Neural cell (in vitro differentiated cells): Measurements from ENCODE around the gene GOLGA5. TPM values are rescaled to one million over a fixed set of nuclear protein-coding genes. Genes with fewer than 3 reads are reported as not detected.

Experiments
- H2AFZ ChIP-seq: fragments of 200-600, 300-800 bp; sonication (generic), shearing (Covaris generic); 2 replicates; pipeline ENCODE4 v1.6.0; 2014; ENCODE audit warnings: low read depth, mild to moderate bottlenecking, antibody characterized with exemption, low read length, moderate library complexity
- H3F3A ChIP-seq: fragments of 200-600 bp; shearing (Covaris generic); 2 replicates; pipeline ENCODE4 v1.6.1; 2016; ENCODE audit warnings: mild to moderate bottlenecking, moderate library complexity, mixed read lengths, antibody characterized with exemption, low read length; ENCODE audit not compliant: insufficient read depth, poor library complexity, severe bottlenecking
- H3K27ac ChIP-seq: fragments of 200-600, 300-800 bp; sonication (generic), shearing (Covaris generic); 2 replicates; pipeline ENCODE4 v1.5.1; 2014; ENCODE audit warnings: mild to moderate bottlenecking, low read length, moderate library complexity
- H3K27me3 ChIP-seq: fragments of 300-800, 200-600 bp; sonication (generic), shearing (Covaris generic); 2 replicates; pipeline ENCODE4 v1.6.0; 2014; ENCODE audit warnings: mild to moderate bottlenecking, low read depth, low read length, moderate library complexity; ENCODE audit not compliant: insufficient read depth
- H3K36me3 ChIP-seq: fragments of 300-800, 200-600 bp; sonication (generic), shearing (Covaris generic); 2 replicates; pipeline ENCODE4 v1.5.1; 2014; ENCODE audit warnings: mild to moderate bottlenecking, antibody characterized with exemption, low read length, moderate library complexity; ENCODE audit not compliant: insufficient read depth
- H3K4me2 ChIP-seq: fragments of 300-800, 200-600 bp; sonication (generic), shearing (Covaris generic); 2 replicates; pipeline ENCODE4 v1.6.0; 2014; ENCODE audit warnings: mild to moderate bottlenecking, low read length
- H3K4me3 ChIP-seq: fragments of 300-800, 200-600 bp; sonication (generic), shearing (Covaris generic); 2 replicates; pipeline ENCODE4 v1.5.1; 2014; ENCODE audit warnings: mild to moderate bottlenecking, low read length, moderate library complexity
- H3K79me2 ChIP-seq: fragments of 200-600 bp; shearing (Covaris generic); replicated peaks from 2 replicates; pipeline ENCODE4 v1.6.0; 2014; ENCODE audit warnings: mild to moderate bottlenecking, low read length, moderate library complexity; ENCODE audit not compliant: insufficient read depth
- H3K9ac ChIP-seq: fragments of 300-800, 200-600 bp; sonication (generic), shearing (Covaris generic); 2 replicates; pipeline ENCODE4 v1.6.1; 2016; ENCODE audit warnings: mild to moderate bottlenecking, low read length, mixed read lengths
- H3K9me2 ChIP-seq: fragments of 200-600 bp; shearing (Covaris generic); 2 replicates; pipeline ENCODE4 v1.6.1; 2016; ENCODE audit warnings: mild to moderate bottlenecking, low read length, mixed read lengths; ENCODE audit not compliant: insufficient read depth
- H3K9me3 ChIP-seq: fragments of 200-600, 300-800 bp; sonication (generic), shearing (Covaris generic); 2 replicates; pipeline ENCODE4 v1.6.1; 2016; ENCODE audit warnings: mild to moderate bottlenecking, mixed run types, low read length, moderate library complexity, mixed read lengths
- H4K20me1 ChIP-seq: fragments of 200-600 bp; shearing (Covaris generic); 2 replicates; pipeline ENCODE4 v1.6.1; 2016; ENCODE audit warnings: mild to moderate bottlenecking, mixed run types; ENCODE audit not compliant: insufficient read depth
- CTCF ChIP-seq: fragments of 450-650 bp; IDR thresholded peaks from 2 replicates; pipeline ENCODE4 v1.5.1; 2014; ENCODE audit warnings: antibody characterized with exemption, mild to moderate bottlenecking, moderate library complexity; ENCODE audit not compliant: poor library complexity, severe bottlenecking
- EP300 ChIP-seq: fragments of 450-650 bp; conservative IDR thresholded peaks from 2 replicates; pipeline ENCODE4 v1.6.1; 2014; ENCODE audit warnings: antibody characterized with exemption, mild to moderate bottlenecking, moderate library complexity; ENCODE audit not compliant: poor library complexity, severe bottlenecking
- EZH2 ChIP-seq: fragments of 200-600, 300-800 bp; shearing (Covaris generic), sonication (generic); IDR thresholded peaks from 2 replicates; pipeline ENCODE4 v1.6.1; 2014; ENCODE audit warnings: antibody characterized with exemption, low read length, borderline replicate concordance, mild to moderate bottlenecking; ENCODE audit not compliant: insufficient read depth, poor library complexity, severe bottlenecking
- MXI1 ChIP-seq: fragments of 450-650 bp; conservative IDR thresholded peaks from 2 replicates; pipeline ENCODE4 v1.6.1; 2014; ENCODE audit warnings: antibody characterized with exemption, mild to moderate bottlenecking; ENCODE audit not compliant: poor library complexity, severe bottlenecking
- POLR2AphosphoS5 ChIP-seq: IDR thresholded peaks from 2 replicates; pipeline ENCODE4 v1.6.1; 2012
- RAD21 ChIP-seq: fragments of 450-650 bp; conservative IDR thresholded peaks from 2 replicates; pipeline ENCODE4 v1.6.1; 2014; ENCODE audit warnings: antibody characterized with exemption, mild to moderate bottlenecking, moderate library complexity
- REST ChIP-seq: IDR thresholded peaks from 2 replicates; pipeline ENCODE4 v1.6.1; 2012; ENCODE audit warnings: borderline replicate concordance
- SMC3 ChIP-seq: fragments of 450-650 bp; conservative IDR thresholded peaks from 2 replicates; pipeline ENCODE4 v1.6.1; 2014; ENCODE audit warnings: antibody characterized with exemption, mild to moderate bottlenecking, moderate library complexity; ENCODE audit not compliant: poor library complexity
- TAF1 ChIP-seq: IDR thresholded peaks from 2 replicates; pipeline ENCODE4 v1.6.1; 2012; ENCODE audit warnings: low read depth
- polyA plus RNA-seq: library from polyadenylated mRNA; depleted of rRNA; stranded (reverse); fragments of >200 nt; gene quantifications from 2 replicates; pipeline ENCODE4 v1.2.3, GENCODE V29; 2014

The GOLGA5 gene
- polyA plus RNA-seq, 1 donor from 2014 or later: 35.7 TPM

- Histone ChIP-seq H3K9me3 (no peaks in the 10 kb centered on the region), H3K9me2 (no peaks in the 10 kb centered on the region), H4K20me1 (no peaks in the 10 kb centered on the region), H3K4me3 (no peak overlapping the region), H2AFZ (no peak overlapping the region), H3K36me3 (no peaks in the 10 kb centered on the region), H3K27ac (no peak overlapping the region), H3K4me2 (no peak overlapping the region), H3K9ac (no peak overlapping the region), H3K79me2 (no peaks in the 10 kb centered on the region), H3F3A (no peaks in the 10 kb centered on the region), H3K27me3 (no peaks in the 10 kb centered on the region)
- TF ChIP-seq POLR2AphosphoS5: no peak
- no peak for TF ChIP-seq REST
- TF ChIP-seq EZH2: no peak
- TF ChIP-seq EP300: no peak
- TF ChIP-seq RAD21: no peak
- TF ChIP-seq CTCF: no peak
- no peak for TF ChIP-seq TAF1
- TF ChIP-seq MXI1: no peak
- no peak for TF ChIP-seq SMC3
Observed at GRCh38 chr14:92874962-92875661, 81.0 kb downstream of the GOLGA5 start.

- Histone ChIP-seq H3K9me2 (no peaks in the 10 kb centered on the region), H3K4me3 (no peak overlapping the region), H3K36me3 (no peaks in the 10 kb centered on the region), H3K9ac (no peak overlapping the region), H3K79me2 (no peaks in the 10 kb centered on the region), H3K27ac (no peak overlapping the region), H2AFZ (no peak overlapping the region), H3K27me3 (no peaks in the 10 kb centered on the region), H3F3A (no peaks in the 10 kb centered on the region), H3K4me2 (no peak overlapping the region), H4K20me1 (no peaks in the 10 kb centered on the region), H3K9me3 (no peaks in the 10 kb centered on the region)
- TF ChIP-seq POLR2AphosphoS5: no peak
- no peak for TF ChIP-seq SMC3
- TF ChIP-seq RAD21: no peak
- no peak for TF ChIP-seq TAF1
- no peak for TF ChIP-seq MXI1
- no peak for TF ChIP-seq EZH2
- TF ChIP-seq CTCF: no peak
- TF ChIP-seq EP300: no peak
- TF ChIP-seq REST: no peak
Observed at GRCh38 chr14:92877757-92878431, 83.8 kb downstream of the GOLGA5 start.
